Calu3 (cell line): ENCODE data around the gene RCOR1. TPM values are rescaled to one million over a fixed set of nuclear protein-coding genes. Genes with fewer than 3 reads are reported as not detected.

Experiments
- BruUV-seq: library from RNA; stranded (reverse); fragments of 400-500 nt; replicated peaks from 2 replicates; lab custom pipeline; 2021; lab: Mats Ljungman, UMichigan
- CTCF ChIA-PET: fragments of 300-600 bp; sonication (Branson Sonifier 250); formaldehyde crosslinking; loops from one replicate; lab custom pipeline; 2022; ENCODE audit warnings: antibody characterized with exemption; lab: Charles Lee
- DNase-seq: peaks from one replicate; pipeline ENCODE4 v3.0.0; 2022
- H3K27ac Mint-ChIP-seq: one replicate; pipeline ENCODE4 v1.8.0; 2022; ENCODE audit warnings: mixed read lengths; ENCODE audit not compliant: unreplicated experiment
- H3K27me3 Mint-ChIP-seq: one replicate; pipeline ENCODE4 v1.8.0; 2022; ENCODE audit warnings: mixed read lengths; ENCODE audit not compliant: unreplicated experiment
- H3K36me3 Mint-ChIP-seq: one replicate; pipeline ENCODE4 v1.8.0; 2022; ENCODE audit warnings: mild to moderate bottlenecking, moderate library complexity, mixed read lengths; ENCODE audit not compliant: insufficient read depth, unreplicated experiment
- H3K4me1 Mint-ChIP-seq: one replicate; pipeline ENCODE4 v1.8.0; 2022; ENCODE audit warnings: mild to moderate bottlenecking, low read depth, mixed read lengths; ENCODE audit not compliant: unreplicated experiment
- H3K4me3 Mint-ChIP-seq: one replicate; pipeline ENCODE4 v1.8.0; 2022; ENCODE audit warnings: mild to moderate bottlenecking, low read depth, moderate library complexity, mixed read lengths; ENCODE audit not compliant: unreplicated experiment
- H3K9me3 Mint-ChIP-seq: one replicate; pipeline ENCODE4 v1.8.0; 2022; ENCODE audit warnings: low read depth, mixed read lengths; ENCODE audit not compliant: unreplicated experiment
- CTCF ChIP-seq: fragments of 200-600 bp; IDR thresholded peaks from one replicate; pipeline ENCODE4 v1.8.0; 2022; ENCODE audit warnings: antibody characterized with exemption; ENCODE audit not compliant: unreplicated experiment
- intact Hi-C: fragments of 100-400 bp; cut with micrococcal nuclease; formaldehyde crosslinking; loops from one replicate; pipeline ENCODE4 v1.10.0; 2022; ENCODE audit not compliant: unreplicated experiment
- total RNA-seq: library from RNA; stranded (reverse); gene quantifications from 2 replicates; pipeline ENCODE4 v1.2.3, GENCODE V29; 2022

RCOR1 gene
- total RNA-seq, 1 experiment from 2014 or later, result 28.6 TPM

- intact Hi-C loops, result no loop called here
- no peak for DNase-seq
- no peak for TF ChIP-seq CTCF
- Mint-ChIP-seq H3K4me3 (no peak overlapping the region), H3K27me3 (no peaks in the 10 kb centered on the region), H3K36me3 (no peaks in the 10 kb centered on the region), H3K4me1 (peaks cover 27% of the 10 kb centered on the region), H3K27ac (no peak overlapping the region), H3K9me3 (no peaks in the 10 kb centered on the region)
- BruUV-seq, result no TSS peak
- CTCF ChIA-PET, result interaction anchor here (0.5 to 1.1 kb wide), 3 partner anchors 9 to 337 kb away, joined by 3 to 6 read pairs (median 4); no protein-coding TSS in a partner anchor
These were observed 28.0 kb downstream of the RCOR1 start for GRCh38 chr14:102620413-102620812.

- H3K4me1 Mint-ChIP-seq, result peaks cover 29% of the 10 kb centered on the region
- no peak overlapping the region for H3K27ac Mint-ChIP-seq
- H3K27me3 Mint-ChIP-seq, result no peaks in the 10 kb centered on the region
- no peak for DNase-seq
- no peak for TF ChIP-seq CTCF
- CTCF ChIA-PET, result interaction anchor here (0.9 kb wide), 1 partner anchor 17 kb away, joined by 8 read pairs; no protein-coding TSS in a partner anchor
- BruUV-seq, result no TSS peak
- intact Hi-C loops, result no loop called here
- no peaks in the 10 kb centered on the region for H3K9me3 Mint-ChIP-seq
- H3K4me3 Mint-ChIP-seq, result no peak overlapping the region
- no peaks in the 10 kb centered on the region for H3K36me3 Mint-ChIP-seq
These were observed 29.9 kb downstream of the RCOR1 start for GRCh38 chr14:102622262-102622885.

DNA sequence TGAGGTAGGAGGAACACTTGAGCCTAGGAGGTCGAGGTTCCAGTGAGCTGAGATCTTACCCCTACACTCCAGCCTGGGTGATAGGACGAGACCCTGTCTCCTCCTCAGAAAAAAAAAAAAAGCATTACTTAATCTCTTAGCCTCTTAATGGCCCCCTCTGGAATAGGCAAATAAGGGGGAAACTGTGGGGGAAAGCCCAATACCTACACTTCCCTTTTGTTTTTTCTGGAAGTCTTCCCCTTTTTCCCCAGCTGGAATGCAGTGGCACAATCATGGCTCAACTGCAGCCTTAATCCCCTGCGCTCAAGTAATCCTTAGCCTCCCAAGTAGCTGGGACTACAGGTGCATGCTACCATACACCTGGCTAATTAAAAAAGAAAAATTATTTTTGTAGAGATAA, 32.2 kb downstream of the RCOR1 start:
- H3K27ac Mint-ChIP-seq, result no peak overlapping the region
- TF ChIP-seq CTCF, result no peak
- no peaks in the 10 kb centered on the region for H3K36me3 Mint-ChIP-seq
- H3K27me3 Mint-ChIP-seq, result no peaks in the 10 kb centered on the region
- no TSS peak for BruUV-seq
- H3K9me3 Mint-ChIP-seq, result no peaks in the 10 kb centered on the region
- no peak overlapping the region for H3K4me3 Mint-ChIP-seq
- CTCF ChIA-PET, result no interaction called here
- H3K4me1 Mint-ChIP-seq, result peaks cover 31% of the 10 kb centered on the region
- intact Hi-C loops, result no loop called here
- no peak for DNase-seq

DNA sequence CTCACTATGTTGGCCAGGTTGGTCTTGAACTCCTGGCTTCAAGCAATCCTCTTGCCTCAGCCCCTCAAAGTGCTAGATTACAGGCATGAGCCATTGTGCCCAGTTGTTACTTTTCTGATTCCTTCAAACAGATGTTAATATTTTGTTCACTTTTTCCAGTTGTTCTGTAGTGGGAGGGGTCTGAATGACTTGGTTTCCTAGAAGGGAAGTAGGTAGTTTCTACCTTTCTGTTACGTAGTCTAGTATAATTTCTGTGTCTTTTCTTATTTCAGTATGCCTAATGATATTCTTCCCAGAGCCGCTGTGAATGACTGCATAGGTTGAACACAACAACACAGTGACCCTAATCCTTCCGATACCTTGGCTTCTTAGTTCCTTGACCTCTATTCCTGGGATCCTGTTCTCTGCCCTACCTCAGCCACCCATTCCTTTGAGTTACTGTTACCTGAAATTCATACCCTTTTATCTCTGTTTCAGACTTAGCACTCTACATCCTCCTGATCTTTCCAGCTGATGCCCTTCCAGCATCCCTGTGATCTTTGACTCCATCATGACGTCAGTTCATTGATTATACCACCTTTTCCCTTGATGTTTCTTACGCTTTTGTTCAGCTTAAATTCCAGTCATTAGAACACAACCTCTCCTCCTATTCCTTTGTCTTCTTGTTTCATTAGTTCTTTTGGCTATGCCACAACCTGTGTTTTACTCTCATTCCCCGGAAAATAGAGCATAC, 33.3 kb downstream of the RCOR1 start:
- Mint-ChIP-seq H3K4me1 (peaks cover 39% of the 10 kb centered on the region), H3K27ac (no peak overlapping the region), H3K4me3 (no peak overlapping the region), H3K9me3 (no peaks in the 10 kb centered on the region), H3K36me3 (no peaks in the 10 kb centered on the region), H3K27me3 (no peaks in the 10 kb centered on the region)
- no peak for TF ChIP-seq CTCF
- DNase-seq, result no peak
- intact Hi-C loops, result no loop called here
- CTCF ChIA-PET, result interaction anchor here (0.6 kb wide), 1 partner anchor 148 kb away, joined by 3 read pairs; no protein-coding TSS in a partner anchor
- no TSS peak for BruUV-seq
